GM12878 (cell line): ENCODE measurements around the gene KLF4. TPM values are rescaled to one million over a fixed set of nuclear protein-coding genes. Genes with fewer than 3 reads are reported as not detected.

Experiments used
- ATAC-seq: fragments of 200-7000 bp; cut with Tn5 transposase; 3 replicates; pipeline ENCODE4 v1.9.1; 2020; ENCODE audit warnings: mild to moderate bottlenecking, moderate library complexity
- BruUV-seq: library from RNA; stranded (reverse); fragments of 400-500 nt; replicated peaks from 2 replicates; lab custom pipeline; 2021; lab: Mats Ljungman, UMichigan
- CTCF ChIA-PET: fragments of 300-600 bp; sonication (Branson Sonifier 250); formaldehyde crosslinking; extraction: SDS; loops from one replicate; lab custom pipeline; 2021; ENCODE audit warnings: inconsistent platforms; lab: Yijun Ruan, JAX
- POLR2A ChIA-PET: fragments of 350-600 bp; formaldehyde crosslinking; extraction: SDS; loops from one replicate; lab custom pipeline; 2021; ENCODE audit warnings: inconsistent platforms; lab: Charles Lee
- RAD21 ChIA-PET: fragments of 300-600 bp; sonication (Branson Sonifier 250); formaldehyde crosslinking; loops from one replicate; lab custom pipeline; 2023; ENCODE audit warnings: antibody characterized with exemption; ENCODE audit not compliant: unreplicated experiment; lab: Charles Lee
- SMC1A ChIA-PET: fragments of 300-600 bp; sonication (Branson Sonifier 250); formaldehyde crosslinking; loops from one replicate; lab custom pipeline; 2023; ENCODE audit not compliant: unreplicated experiment, uncharacterized antibody; lab: Charles Lee
- DNase-seq: peaks from one replicate; pipeline ENCODE4 v3.0.0-alpha.2; 2011; ENCODE audit warnings: low read depth, low spot score
- FAIRE-seq: peaks from 3 replicates; lab custom pipeline; 2011; peaks lifted over from hg19 to GRCh38; lab: Jason Lieb, UNC
- H2AFZ ChIP-seq: 2 replicates; pipeline ENCODE4 v1.6.0; 2011; ENCODE audit warnings: low read depth, low read length, control low read depth; ENCODE audit not compliant: control insufficient read depth
- H3K27ac ChIP-seq: 2 replicates; pipeline ENCODE4 v1.5.1; 2011; ENCODE audit warnings: control low read depth; ENCODE audit not compliant: control insufficient read depth, insufficient read depth
- H3K27me3 ChIP-seq, 2 experiments: replicated peaks in 1 of 2; 2 replicates each; pipeline versions ENCODE4 v1.6.0 to v1.6.1; 2011; ENCODE audit warnings: low read length in 1 of 2; ENCODE audit not compliant: control insufficient read depth in 2 of 2, insufficient read depth in 2 of 2
- H3K36me3 ChIP-seq, 2 experiments: 2 replicates each; pipeline ENCODE4 v1.5.1; 2011; ENCODE audit warnings: low read length in 1 of 2; ENCODE audit not compliant: control insufficient read depth in 2 of 2, insufficient read depth in 2 of 2
- H3K4me1 ChIP-seq: 2 replicates; pipeline ENCODE4 v1.6.1; 2011; ENCODE audit warnings: mild to moderate bottlenecking, low read length, moderate library complexity, mixed read lengths; ENCODE audit not compliant: control insufficient read depth, insufficient read depth
- H3K4me2 ChIP-seq: 2 replicates; pipeline ENCODE4 v1.6.0; 2011; ENCODE audit warnings: control low read depth; ENCODE audit not compliant: control insufficient read depth, insufficient read depth
- H3K4me3 ChIP-seq: fragments of 200-600 bp; sonication (generic); 2 replicates; pipeline ENCODE4 v1.5.1; 2016
- H3K79me2 ChIP-seq: 2 replicates; pipeline ENCODE4 v1.6.0; 2011; ENCODE audit warnings: low read length; ENCODE audit not compliant: control insufficient read depth, insufficient read depth
- H3K9ac ChIP-seq: 2 replicates; pipeline ENCODE4 v1.8.0; 2011; ENCODE audit warnings: low read length, control low read depth, mixed read lengths; ENCODE audit not compliant: control insufficient read depth, insufficient read depth
- H3K9me3 ChIP-seq: replicated peaks from 3 replicates; pipeline ENCODE4 v1.5.1; 2011; ENCODE audit warnings: mild to moderate bottlenecking, low read length; ENCODE audit not compliant: control insufficient read depth, insufficient read depth
- H4K20me1 ChIP-seq: 2 replicates; pipeline ENCODE4 v1.6.0; 2011; ENCODE audit not compliant: control insufficient read depth, insufficient read depth
- BCL3 ChIP-seq: IDR thresholded peaks from 2 replicates; pipeline ENCODE4 v1.6.1; 2011; ENCODE audit warnings: borderline replicate concordance, low read depth, mild to moderate bottlenecking, moderate library complexity, low read length; ENCODE audit not compliant: insufficient read depth, poor library complexity, severe bottlenecking
- BHLHE40 ChIP-seq, 2 experiments: fragments of 450-650 bp in 1 of 2; IDR thresholded peaks; 2 replicates each; pipeline ENCODE4 v1.6.1; 2011 to 2017; ENCODE audit warnings: low read depth in 2 of 2, borderline replicate concordance in 1 of 2, improper control_type of control experiment in 1 of 2, low read length in 1 of 2, mild to moderate bottlenecking in 1 of 2
- BRCA1 ChIP-seq: IDR thresholded peaks from 2 replicates; pipeline ENCODE4 v1.6.1; 2011; ENCODE audit warnings: low read depth, low read length, improper control_type of control experiment
- E2F8 ChIP-seq: fragments of 450-650 bp; IDR thresholded peaks from 2 replicates; pipeline ENCODE4 v1.6.1; 2018; ENCODE audit warnings: mild to moderate bottlenecking, low read depth, moderate library complexity; ENCODE audit not compliant: partially characterized antibody
- ETV6 ChIP-seq, 2 experiments: fragments of 450-650 bp in 1 of 2; IDR thresholded peaks in 1 of 2; conservative IDR thresholded peaks in 1 of 2; 2 replicates each; pipeline ENCODE4 v1.6.1; 2014; ENCODE audit warnings: antibody characterized with exemption in 1 of 2, borderline replicate concordance in 1 of 2, low read depth in 1 of 2, mild to moderate bottlenecking in 1 of 2, moderate library complexity in 1 of 2
- PML ChIP-seq: IDR thresholded peaks from 2 replicates; pipeline ENCODE4 v1.6.1; 2012; ENCODE audit warnings: low read length, inconsistent platforms
- POLR2AphosphoS5 ChIP-seq: IDR thresholded peaks from 2 replicates; pipeline ENCODE4 v1.6.1; 2011; ENCODE audit warnings: mild to moderate bottlenecking, low read length, inconsistent platforms
- RAD21 ChIP-seq: IDR thresholded peaks from 2 replicates; pipeline ENCODE4 v1.6.1; 2011; ENCODE audit warnings: mild to moderate bottlenecking, low read depth, low read length, moderate library complexity; ENCODE audit not compliant: insufficient read depth
- RFX5 ChIP-seq: IDR thresholded peaks from 2 replicates; pipeline ENCODE4 v1.6.1; 2011; ENCODE audit warnings: low read depth, low read length, improper control_type of control experiment
- SREBF2 ChIP-seq: IDR thresholded peaks from 2 replicates; pipeline ENCODE4 v1.6.1; 2012; ENCODE audit warnings: mild to moderate bottlenecking, low read length
- SRF ChIP-seq, 2 experiments: IDR thresholded peaks; 2 replicates each; pipeline ENCODE4 v1.6.1; 2011; ENCODE audit warnings: low read depth in 2 of 2, low read length in 2 of 2, mild to moderate bottlenecking in 1 of 2, moderate library complexity in 1 of 2
- TAF1 ChIP-seq: IDR thresholded peaks from 2 replicates; pipeline ENCODE4 v1.6.1; 2011; ENCODE audit warnings: mild to moderate bottlenecking, low read depth, low read length, borderline replicate concordance
- TBL1XR1 ChIP-seq: IDR thresholded peaks from 2 replicates; pipeline ENCODE4 v1.6.1; 2012; ENCODE audit warnings: low read depth, low read length, improper control_type of control experiment
- TCF12 ChIP-seq: IDR thresholded peaks from 2 replicates; pipeline ENCODE4 v1.6.1; 2011; ENCODE audit warnings: low read depth, mild to moderate bottlenecking, low read length
- YY1 ChIP-seq: IDR thresholded peaks from 2 replicates; pipeline ENCODE4 v1.6.1; 2011; ENCODE audit warnings: low read depth, mild to moderate bottlenecking, low read length
- WGBS: methylation state at CpG from one replicate; pipeline ENCODE4 v1.1.6; 2016; ENCODE audit warnings: low lambda C conversion rate; ENCODE audit not compliant: insufficient replicate concordance, insufficient coverage; ENCODE audit errors: missing lambda C conversion rate; 5-methylcytosine and 5-hydroxymethylcytosine counted together
- in situ Hi-C: fragments of 300-500 bp; cut with MboI; formaldehyde crosslinking; loops from 9 replicates; pipeline ENCODE4 v1.14.3; 2018; ENCODE audit warnings: mixed read lengths
- intact Hi-C: fragments of 100-400 bp; cut with micrococcal nuclease; formaldehyde crosslinking; loops from one replicate; pipeline ENCODE4 v1.14.2; 2022; ENCODE audit not compliant: unreplicated experiment
- polyA plus RNA-seq, 11 experiments: library from polyadenylated mRNA; depleted of rRNA in 4 of 11; unstranded in 6 of 11; stranded (reverse) in 5 of 11; fragments of >200 nt; fragmentation: Nextera tagmentation in 4 of 11; fragmentation: Illumina TruSeq in 1 of 11; extraction: Ambion mirVana in 4 of 11; extraction: Trizol in 1 of 11; gene quantifications; 1 replicate in 1 of 11; 2 replicates in 10 of 11; pipeline versions ENCODE4 v1.2.1 to v1.2.3, GENCODE V29; 2011 to 2016; ENCODE audit warnings: inconsistent platforms in 2 of 11, missing spikeins in 2 of 11, low read depth in 1 of 11
- total RNA-seq, 4 experiments: library from RNA; depleted of rRNA in 3 of 4; stranded (reverse); fragments of >200 nt in 3 of 4; fragmentation: Illumina TruSeq in 1 of 4; extraction: Trizol in 1 of 4; gene quantifications; 2 replicates each; pipeline versions ENCODE4 v1.2.1 to v1.2.3, GENCODE V29; 2013 to 2021
- TF ChIP-seq, protein P1 (sequence below): fragments of 450-650 bp; formaldehyde crosslinking; IDR thresholded peaks from 2 replicates; pipeline ENCODE4 v1.4.0; 2022; ENCODE audit warnings: mild to moderate bottlenecking, moderate library complexity

The KLF4 gene
- total and polyA plus RNA-seq, 10 of the 15 experiments (the other 5 are each of a cell fraction or from before 2014, with no cell fraction given): 0.03 to 0.40 (median 0.10) TPM; not detected in 1

GRCh38 chr9:107437716-107438115 lies 51.9 kb downstream of the KLF4 start:
- in situ Hi-C loops: no loop called here
- WGBS: 25% methylated on average over 4 of the region's 6 CpGs
- no peak overlapping the region for H3K9ac ChIP-seq

More at GRCh38 chr9:107437716-107438115, 51.9 kb downstream of the KLF4 start:
- Histone ChIP-seq H3K27ac (no peak overlapping the region), H3K4me2 (no peak overlapping the region), H4K20me1 (no peaks in the 10 kb centered on the region), H2AFZ (no peak overlapping the region), H3K4me1 (no peaks in the 10 kb centered on the region), H3K9me3 (no peaks in the 10 kb centered on the region), H3K27me3 (no peaks in the 10 kb centered on the region), H3K79me2 (no peaks in the 10 kb centered on the region), H3K4me3 (no peak overlapping the region), H3K36me3 (no peaks in the 10 kb centered on the region)
- ChIA-PET POLR2A (interaction anchor here (0.7 kb wide), 1 partner anchor 414 kb away, joined by 3 read pairs; no protein-coding TSS in a partner anchor), RAD21 (no interaction called here), SMC1A (interaction anchor here (1.8 kb wide), 1 partner anchor 10 kb away, joined by 4 read pairs; no protein-coding TSS in a partner anchor), CTCF (interaction anchor here (0.7 kb wide), 1 partner anchor 51 kb away, joined by 6 read pairs; no protein-coding TSS in a partner anchor)
- TF ChIP-seq, protein P1, sequence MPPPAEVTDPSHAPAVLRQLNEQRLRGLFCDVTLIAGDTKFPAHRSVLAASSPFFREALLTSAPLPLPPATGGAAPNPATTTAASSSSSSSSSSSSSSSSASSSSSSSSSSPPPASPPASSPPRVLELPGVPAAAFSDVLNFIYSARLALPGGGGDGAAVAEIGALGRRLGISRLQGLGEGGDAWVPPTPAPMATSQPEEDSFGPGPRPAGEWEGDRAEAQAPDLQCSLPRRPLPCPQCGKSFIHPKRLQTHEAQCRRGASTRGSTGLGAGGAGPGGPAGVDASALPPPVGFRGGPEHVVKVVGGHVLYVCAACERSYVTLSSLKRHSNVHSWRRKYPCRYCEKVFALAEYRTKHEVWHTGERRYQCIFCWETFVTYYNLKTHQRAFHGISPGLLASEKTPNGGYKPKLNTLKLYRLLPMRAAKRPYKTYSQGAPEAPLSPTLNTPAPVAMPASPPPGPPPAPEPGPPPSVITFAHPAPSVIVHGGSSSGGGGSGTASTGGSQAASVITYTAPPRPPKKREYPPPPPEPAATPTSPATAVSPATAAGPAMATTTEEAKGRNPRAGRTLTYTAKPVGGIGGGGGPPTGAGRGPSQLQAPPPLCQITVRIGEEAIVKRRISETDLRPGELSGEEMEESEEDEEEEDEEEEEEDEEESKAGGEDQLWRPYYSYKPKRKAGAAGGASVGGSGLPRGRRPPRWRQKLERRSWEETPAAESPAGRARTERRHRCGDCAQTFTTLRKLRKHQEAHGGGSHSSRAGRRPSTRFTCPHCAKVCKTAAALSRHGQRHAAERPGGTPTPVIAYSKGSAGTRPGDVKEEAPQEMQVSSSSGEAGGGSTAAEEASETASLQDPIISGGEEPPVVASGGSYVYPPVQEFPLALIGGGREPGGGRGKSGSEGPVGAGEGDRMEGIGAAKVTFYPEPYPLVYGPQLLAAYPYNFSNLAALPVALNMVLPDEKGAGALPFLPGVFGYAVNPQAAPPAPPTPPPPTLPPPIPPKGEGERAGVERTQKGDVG (CRISPR knock-in tag): no peak
- TF ChIP-seq TAF1 (no peak), RAD21 (no peak), PML (no peak), SREBF2 (no peak), E2F8 (no peak), RFX5 (no peak), BRCA1 (no peak), POLR2AphosphoS5 (no peak), ETV6 (conservative IDR thresholded peaks at IDR 0.05 in 1 of 2, IDR thresholded peaks at IDR 0.05 in 1 of 2; ENCODE audit: borderline replicate concordance in 1 of 2, low read depth in 1 of 2) (no peak), SRF (IDR thresholded peaks at IDR 0.05; ENCODE audit: low read depth in 2 of 2, low read length in 2 of 2) (no peak), BHLHE40 (IDR thresholded peaks at IDR 0.05; ENCODE audit: borderline replicate concordance in 1 of 2, low read depth in 2 of 2, low read length in 1 of 2) (no peak), YY1 (no peak), TBL1XR1 (no peak), BCL3 (no peak), TCF12 (no peak)
- ATAC-seq: no peak
- FAIRE-seq: no peak
- no TSS peak for BruUV-seq
- DNase-seq: no peak
- intact Hi-C loops: no loop called here
